Measurements from ENCODE around the gene SUN2. TPM values are rescaled to one million over a fixed set of nuclear protein-coding genes. Genes with fewer than 3 reads are reported as not detected.

The SUN2 gene
- total RNA-seq, 1 donor from 2014 or later, result 896 TPM

DNA sequence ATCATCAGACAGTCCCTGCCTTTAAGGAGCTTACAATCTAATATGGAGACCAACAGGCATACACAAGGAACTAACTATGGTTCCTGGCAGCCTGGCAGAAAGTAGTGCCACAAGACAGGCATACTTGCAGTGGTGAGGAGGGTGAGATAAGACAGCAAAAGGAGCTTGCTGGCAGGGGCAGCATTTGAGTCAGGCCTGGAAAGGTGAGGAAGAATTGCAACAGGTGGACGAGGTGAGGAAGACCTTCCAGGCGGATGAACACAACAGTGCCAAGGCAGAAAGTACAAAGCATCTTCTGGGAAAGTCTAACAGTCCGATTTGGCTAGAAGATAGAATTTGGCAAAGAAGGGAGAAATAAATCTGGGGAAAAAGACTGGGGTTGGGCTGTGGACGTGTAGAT lies 33.8 kb upstream of the SUN2 start:
- peaks cover 3 to 42% of the 10 kb centered on the region in 2 donors for H3K4me1 ChIP-seq
- TF ChIP-seq, protein P1, sequence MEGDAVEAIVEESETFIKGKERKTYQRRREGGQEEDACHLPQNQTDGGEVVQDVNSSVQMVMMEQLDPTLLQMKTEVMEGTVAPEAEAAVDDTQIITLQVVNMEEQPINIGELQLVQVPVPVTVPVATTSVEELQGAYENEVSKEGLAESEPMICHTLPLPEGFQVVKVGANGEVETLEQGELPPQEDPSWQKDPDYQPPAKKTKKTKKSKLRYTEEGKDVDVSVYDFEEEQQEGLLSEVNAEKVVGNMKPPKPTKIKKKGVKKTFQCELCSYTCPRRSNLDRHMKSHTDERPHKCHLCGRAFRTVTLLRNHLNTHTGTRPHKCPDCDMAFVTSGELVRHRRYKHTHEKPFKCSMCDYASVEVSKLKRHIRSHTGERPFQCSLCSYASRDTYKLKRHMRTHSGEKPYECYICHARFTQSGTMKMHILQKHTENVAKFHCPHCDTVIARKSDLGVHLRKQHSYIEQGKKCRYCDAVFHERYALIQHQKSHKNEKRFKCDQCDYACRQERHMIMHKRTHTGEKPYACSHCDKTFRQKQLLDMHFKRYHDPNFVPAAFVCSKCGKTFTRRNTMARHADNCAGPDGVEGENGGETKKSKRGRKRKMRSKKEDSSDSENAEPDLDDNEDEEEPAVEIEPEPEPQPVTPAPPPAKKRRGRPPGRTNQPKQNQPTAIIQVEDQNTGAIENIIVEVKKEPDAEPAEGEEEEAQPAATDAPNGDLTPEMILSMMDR (IDR thresholded peaks at IDR 0.05), result no peak
- no peaks in the 10 kb centered on the region for H3K9me3 ChIP-seq
- H3K4me3 ChIP-seq, result no peak overlapping the region
- peaks cover 0 to 11% of the 10 kb centered on the region in 2 donors for H3K36me3 ChIP-seq
- intact Hi-C loops (cut with DNase I), result loop anchor here (2.0 to 10.0 kb wide), 4 partner anchors 13 to 525 kb away; partner anchors contain the start of gene RPL3
- no peaks in the 10 kb centered on the region for H3K27me3 ChIP-seq
- DNase-seq (ENCODE audit: low spot score in 2 of 2), result no peak
- peak overlapping the region in 1 of 2 donors; percentile 76 for H3K27ac ChIP-seq

DNA sequence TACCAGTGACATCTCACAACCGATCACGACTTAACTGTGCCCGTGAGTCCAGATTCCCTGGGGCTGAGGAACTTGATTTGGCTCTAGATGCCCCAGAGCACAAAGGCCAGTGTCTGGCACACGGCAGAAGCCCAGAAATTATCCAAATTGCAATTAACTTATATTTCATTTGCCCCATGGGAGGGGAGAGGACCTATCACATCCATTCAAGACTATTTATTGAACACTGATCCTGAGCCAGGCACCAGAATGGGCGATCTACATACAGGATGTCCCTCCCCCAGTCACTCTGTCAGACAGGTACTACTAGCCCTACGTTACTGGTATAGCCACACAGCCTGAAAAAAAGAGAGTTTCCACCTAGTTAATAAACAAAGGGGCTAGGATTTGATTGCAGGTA lies 33.0 kb upstream of the SUN2 start:
- TF ChIP-seq, protein P1 (IDR thresholded peaks at IDR 0.05), result no peak
- Histone ChIP-seq H3K36me3 (peaks cover 0 to 11% of the 10 kb centered on the region in 2 donors), H3K27me3 (no peaks in the 10 kb centered on the region), H3K4me3 (no peak overlapping the region), H3K27ac (peak overlapping the region; percentile 76 to 83), H3K4me1 (peaks cover 3 to 42% of the 10 kb centered on the region in 2 donors), H3K9me3 (no peaks in the 10 kb centered on the region)
- DNase-seq (ENCODE audit: low spot score in 2 of 2), result no peak
- intact Hi-C loops (cut with DNase I), result loop anchor here (2.0 to 10.0 kb wide), 3 partner anchors 14 to 526 kb away; partner anchors contain the start of gene RPL3

DNA sequence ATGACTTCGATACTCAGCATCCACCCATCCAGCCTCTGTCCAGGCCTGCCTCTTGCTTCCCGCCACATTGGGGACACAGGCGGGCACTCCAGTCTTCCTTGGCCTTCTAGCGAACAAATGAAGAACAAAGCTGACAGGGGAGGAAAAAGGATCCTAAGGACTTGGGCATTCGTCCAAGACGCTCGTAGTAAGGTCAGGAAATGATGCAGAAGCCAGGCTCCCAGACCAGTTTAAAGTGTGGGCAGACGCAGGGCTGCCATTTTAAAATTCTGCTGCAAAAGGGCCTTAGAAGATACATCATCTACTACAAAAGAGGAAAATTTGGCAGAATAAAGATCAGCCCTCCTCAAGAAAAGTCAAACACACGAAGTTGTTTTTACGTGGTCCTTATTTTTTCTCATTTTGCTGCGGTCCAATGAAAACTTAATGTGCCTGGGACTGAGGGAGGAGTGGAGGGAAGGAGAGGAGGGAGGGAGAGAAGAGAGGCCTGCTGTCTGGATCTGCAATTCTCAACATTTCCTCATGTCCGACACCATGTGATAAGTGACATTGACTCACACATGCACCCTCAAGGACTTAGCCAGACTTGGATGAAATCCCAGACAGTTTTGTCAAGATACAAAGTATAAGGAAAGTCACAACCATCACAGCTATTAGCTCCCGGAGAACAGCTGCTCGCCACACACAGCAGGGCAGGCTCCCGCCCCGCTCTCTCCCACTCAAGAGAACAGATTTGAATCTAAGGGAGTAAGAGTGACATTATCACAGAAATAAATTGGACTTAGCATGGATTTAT lies 32.4 kb upstream of the SUN2 start:
- H3K4me3 ChIP-seq, result no peak overlapping the region
- peak overlapping the region; percentile 76 to 83 for H3K27ac ChIP-seq
- peaks cover 0 to 11% of the 10 kb centered on the region in 2 donors for H3K36me3 ChIP-seq
- no peaks in the 10 kb centered on the region for H3K27me3 ChIP-seq
- TF ChIP-seq, protein P1 (IDR thresholded peaks at IDR 0.05), result no peak
- no peaks in the 10 kb centered on the region for H3K9me3 ChIP-seq
- intact Hi-C loops (cut with DNase I), result loop anchor here (2.0 to 10.0 kb wide), 3 partner anchors 15 to 527 kb away; partner anchors contain the start of gene RPL3
- peak in 1 of 2 donors; percentile 73 for DNase-seq (ENCODE audit: low spot score in 2 of 2)
- peaks cover 3 to 42% of the 10 kb centered on the region in 2 donors for H3K4me1 ChIP-seq

DNA sequence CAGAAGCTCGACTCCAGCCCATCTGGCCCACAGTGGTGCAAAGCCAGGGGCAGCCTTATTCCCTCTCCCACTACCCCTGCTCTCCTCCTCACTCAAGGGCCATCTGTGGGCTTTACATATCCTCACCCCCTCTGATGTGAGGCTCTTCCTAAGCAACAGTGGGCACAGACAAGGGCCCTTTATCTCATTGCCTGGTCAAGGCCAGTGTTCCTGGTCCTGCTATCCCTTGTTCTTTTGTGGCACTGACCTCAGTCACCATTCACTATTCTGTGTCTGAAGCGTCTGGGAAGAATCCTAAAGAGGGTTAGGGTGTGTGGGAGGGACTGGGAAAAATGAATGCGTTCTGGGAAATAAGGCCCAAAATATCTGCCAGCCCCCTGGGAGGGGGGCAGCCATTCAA lies 30.8 kb upstream of the SUN2 start:
- TF ChIP-seq, protein P1 (IDR thresholded peaks at IDR 0.05), result no peak
- H3K9me3 ChIP-seq, result no peaks in the 10 kb centered on the region
- H3K4me3 ChIP-seq, result no peak overlapping the region
- peak overlapping the region; percentile 83 to 87 for H3K27ac ChIP-seq
- no peaks in the 10 kb centered on the region for H3K27me3 ChIP-seq
- intact Hi-C loops (cut with DNase I), result loop anchor here (10.0 kb wide), 2 partner anchors 468 to 528 kb away; partner anchors contain the start of gene RPL3
- H3K4me1 ChIP-seq, result peaks cover 3 to 42% of the 10 kb centered on the region in 2 donors
- DNase-seq (ENCODE audit: low spot score in 2 of 2), result no peak
- H3K36me3 ChIP-seq, result peaks cover 0 to 11% of the 10 kb centered on the region in 2 donors

DNA sequence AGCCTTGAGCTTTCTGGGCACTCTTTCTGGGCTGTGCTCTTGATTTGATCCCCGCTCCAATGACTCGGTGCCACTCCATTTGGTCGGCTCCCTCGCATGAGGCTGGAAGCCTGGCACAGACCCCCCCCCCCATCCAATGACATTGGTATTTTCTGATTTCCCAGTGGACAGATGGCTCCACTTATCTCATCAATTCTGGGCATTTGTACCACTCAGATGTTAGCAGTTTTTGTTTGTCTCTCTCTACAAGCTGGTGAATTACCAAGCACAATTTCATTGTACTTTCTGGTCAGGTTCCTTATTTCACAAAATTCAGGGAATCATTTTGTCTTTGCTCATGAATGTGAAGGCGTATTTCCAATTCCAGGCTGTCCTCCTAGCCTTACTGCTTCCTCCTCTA lies 29.1 kb upstream of the SUN2 start:
- Histone ChIP-seq H3K4me3 (no peak overlapping the region), H3K27ac (peak overlapping the region in 1 of 2 donors; percentile 87), H3K36me3 (peaks cover 0 to 9% of the 10 kb centered on the region in 2 donors), H3K9me3 (no peaks in the 10 kb centered on the region), H3K27me3 (no peaks in the 10 kb centered on the region), H3K4me1 (peaks cover 3 to 42% of the 10 kb centered on the region in 2 donors)
- TF ChIP-seq, protein P1 (IDR thresholded peaks at IDR 0.05), result no peak
- DNase-seq (ENCODE audit: low spot score in 2 of 2), result no peak
- intact Hi-C loops (cut with DNase I), result loop anchor here (10.0 kb wide), 2 partner anchors 470 to 530 kb away; partner anchors contain the start of gene RPL3

All from ascending aorta (tissue), 2 donors.